Endothelial cell of hepatic sinusoid (primary cell): ENCODE results near the gene ZMYND12.
"Not testable (repeated sequence)": the region's sequence is repeated elsewhere in the genome, so short reads cannot be mapped to it uniquely, and the experiment has no call there.

Experiments used
- in situ Hi-C: cut with HindIII; loops from 2 replicates; pipeline ENCODE4 v1.10.0; 2017; ENCODE audit warnings: low sequenced_read_pairs

The ZMYND12 gene

GRCh38 chr1:42456010-42456753 is at the start of gene ZMYND12, which contains the start of gene PPCS:
TSS of gene ZMYND12 (minus strand) at chr1:42456022. CDS start at chr1:42455997, 25 bp downstream.
TSS of gene PPCS (plus strand) at chr1:42456543. CDS start at chr1:42456566, 23 bp downstream.
- in situ Hi-C loops = no loop called here

- in situ Hi-C loops = no loop called here
These were observed 48.8 kb upstream of the ZMYND12 start for GRCh38 chr1:42504535-42505128.

GRCh38 chr1:42502031-42502430 is 46.2 kb upstream of the ZMYND12 start:
- in situ Hi-C loops = not testable (repeated sequence)

- in situ Hi-C loops = no loop called here
These were observed 34.4 kb upstream of the ZMYND12 start for GRCh38 chr1:42490237-42490636.

- in situ Hi-C loops = no loop called here
These were observed 28.6 kb upstream of the ZMYND12 start for GRCh38 chr1:42484382-42484781.

GRCh38 chr1:42482635-42483153 is 26.9 kb upstream of the ZMYND12 start:
- in situ Hi-C loops = no loop called here

GRCh38 chr1:42480921-42481320 is 25.1 kb upstream of the ZMYND12 start:
- in situ Hi-C loops = no loop called here

GRCh38 chr1:42479621-42480020 is 23.8 kb upstream of the ZMYND12 start:
- in situ Hi-C loops = no loop called here

- in situ Hi-C loops = no loop called here
These were observed 22.0 kb upstream of the ZMYND12 start for GRCh38 chr1:42477775-42478174.

GRCh38 chr1:42477354-42477753 is 21.5 kb upstream of the ZMYND12 start:
- in situ Hi-C loops = not testable (repeated sequence)

GRCh38 chr1:42476605-42477004 is 20.8 kb upstream of the ZMYND12 start:
- in situ Hi-C loops = no loop called here

GRCh38 chr1:42469727-42470126 is 13.9 kb upstream of the ZMYND12 start:
- in situ Hi-C loops = no loop called here

GRCh38 chr1:42466030-42466429 is 10.2 kb upstream of the ZMYND12 start:
- in situ Hi-C loops = no loop called here

GRCh38 chr1:42463921-42464320 is 8.1 kb upstream of the ZMYND12 start:
- in situ Hi-C loops = no loop called here

GRCh38 chr1:42462828-42463763 is 7.3 kb upstream of the ZMYND12 start, which contains the start of gene CCDC30:
TSS of gene CCDC30 (plus strand) at chr1:42463286. CDS start at chr1:42480552, 17,266 bp downstream.
- in situ Hi-C loops = no loop called here

GRCh38 chr1:42461196-42461595 is 5.4 kb upstream of the ZMYND12 start:
- in situ Hi-C loops = no loop called here

- in situ Hi-C loops = no loop called here
These were observed 900 bp upstream of the ZMYND12 start for GRCh38 chr1:42456754-42457089.

GRCh38 chr1:42454403-42454802 is 1.4 kb downstream of the ZMYND12 start:
- in situ Hi-C loops = no loop called here

- in situ Hi-C loops = no loop called here
These were observed 2.4 kb downstream of the ZMYND12 start for GRCh38 chr1:42453386-42453785.

GRCh38 chr1:42450061-42450460 is 5.8 kb downstream of the ZMYND12 start:
- in situ Hi-C loops = no loop called here

- in situ Hi-C loops = no loop called here
These were observed 6.6 kb downstream of the ZMYND12 start for GRCh38 chr1:42449256-42449655.
